ENCODE measurements around the gene PNKP. TPM values are rescaled to one million over a fixed set of nuclear protein-coding genes. Genes with fewer than 3 reads are reported as not detected.
A peak's percentile ranks its signal among the peaks of the same experiment; 100 is the strongest.

The PNKP gene
- total and polyA plus RNA-seq, 2 of the 8 experiments (the other 6 are each of a cell fraction or from before 2014, with no cell fraction given) = 45.8 to 105 TPM

DNA sequence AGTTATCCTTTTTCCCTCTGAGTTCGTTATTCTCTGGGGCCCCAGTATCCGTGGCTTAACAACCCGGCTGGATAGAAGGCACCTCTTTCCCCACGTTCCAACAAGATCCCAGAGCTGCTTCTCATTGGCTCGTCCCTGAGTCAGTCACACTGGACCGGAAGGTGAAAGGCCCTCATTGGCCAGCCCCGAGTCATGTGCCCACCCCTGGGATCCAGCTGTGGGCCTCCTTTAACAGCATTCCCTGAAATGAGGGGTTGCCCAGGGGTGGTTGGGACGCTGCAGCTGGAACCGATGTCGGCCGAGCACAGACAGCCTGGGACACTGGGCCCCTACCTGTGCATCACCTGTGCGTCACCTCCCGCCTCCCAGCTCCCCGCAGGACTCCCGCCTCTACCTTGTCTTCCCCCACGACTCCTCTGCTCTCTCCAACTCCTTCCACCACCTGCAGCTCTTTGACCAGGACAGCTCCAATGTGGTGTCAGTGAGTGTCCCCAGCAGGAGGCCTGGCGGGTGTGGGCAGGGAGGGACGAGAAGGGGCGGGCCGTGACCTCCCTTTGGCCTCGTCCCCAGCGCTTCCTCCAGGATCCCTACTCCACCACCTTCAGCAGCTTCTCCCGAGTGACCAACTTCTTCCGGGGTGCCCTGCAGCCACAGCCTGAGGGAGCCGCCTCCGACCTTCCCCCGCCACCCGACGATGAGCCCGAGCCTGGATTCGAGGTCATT lies 14.5 kb upstream of the PNKP start (continued):
- TF ChIP-seq CBX8 (IDR thresholded peaks at IDR 0.05; ENCODE audit: borderline replicate concordance, low read depth, low read length) (no peak), RNF2 (IDR thresholded peaks at IDR 0.05; ENCODE audit: borderline replicate concordance, low read depth, low read length, missing control alignments, poor library complexity, severe bottlenecking) (no peak), E2F6 (IDR thresholded peaks at IDR 0.05) (no peak), PHF8 (conservative IDR thresholded peaks at IDR 0.05; ENCODE audit: low read depth, low read length) (no peak), SIN3A (conservative IDR thresholded peaks at IDR 0.05 in 1 of 2, IDR thresholded peaks at IDR 0.05 in 1 of 2; ENCODE audit: low read depth in 1 of 2, low read length in 2 of 2) (no peak), TEAD4 (IDR thresholded peaks at IDR 0.05; ENCODE audit: low read depth, low read length) (no peak), CBX5 (IDR thresholded peaks at IDR 0.05; ENCODE audit: low read depth, low read length) (no peak), FOSL1 (IDR thresholded peaks at IDR 0.05; ENCODE audit: insufficient read depth, low read depth, low read length) (no peak), TCF12 (IDR thresholded peaks at IDR 0.05; ENCODE audit: low read depth, low read length) (no peak), NANOG (IDR thresholded peaks at IDR 0.05; ENCODE audit: insufficient read depth, low read depth, low read length, poor library complexity, severe bottlenecking) (no peak), SIX5 (IDR thresholded peaks at IDR 0.05; ENCODE audit: low read depth, low read length) (no peak), ASH2L (IDR thresholded peaks at IDR 0.05; ENCODE audit: low read length) (no peak), SP2 (IDR thresholded peaks at IDR 0.05; ENCODE audit: low read length) (peak; percentile 37; the same call in 1 of the 2 replicates), USF2 (IDR thresholded peaks at IDR 0.05; ENCODE audit: low read length) (no peak; the same call in 1 of the 2 replicates), RXRA (IDR thresholded peaks at IDR 0.05; ENCODE audit: insufficient read depth, low read depth, low read length) (no peak), BCL11A (IDR thresholded peaks at IDR 0.05; ENCODE audit: low read depth in 2 of 2, low read length in 2 of 2) (no peak), TBP (IDR thresholded peaks at IDR 0.05; ENCODE audit: low read depth, low read length) (no peak), CHD2 (IDR thresholded peaks at IDR 0.05; ENCODE audit: low read length) (peak; percentile 70)
- TF ChIP-seq, protein P1, sequence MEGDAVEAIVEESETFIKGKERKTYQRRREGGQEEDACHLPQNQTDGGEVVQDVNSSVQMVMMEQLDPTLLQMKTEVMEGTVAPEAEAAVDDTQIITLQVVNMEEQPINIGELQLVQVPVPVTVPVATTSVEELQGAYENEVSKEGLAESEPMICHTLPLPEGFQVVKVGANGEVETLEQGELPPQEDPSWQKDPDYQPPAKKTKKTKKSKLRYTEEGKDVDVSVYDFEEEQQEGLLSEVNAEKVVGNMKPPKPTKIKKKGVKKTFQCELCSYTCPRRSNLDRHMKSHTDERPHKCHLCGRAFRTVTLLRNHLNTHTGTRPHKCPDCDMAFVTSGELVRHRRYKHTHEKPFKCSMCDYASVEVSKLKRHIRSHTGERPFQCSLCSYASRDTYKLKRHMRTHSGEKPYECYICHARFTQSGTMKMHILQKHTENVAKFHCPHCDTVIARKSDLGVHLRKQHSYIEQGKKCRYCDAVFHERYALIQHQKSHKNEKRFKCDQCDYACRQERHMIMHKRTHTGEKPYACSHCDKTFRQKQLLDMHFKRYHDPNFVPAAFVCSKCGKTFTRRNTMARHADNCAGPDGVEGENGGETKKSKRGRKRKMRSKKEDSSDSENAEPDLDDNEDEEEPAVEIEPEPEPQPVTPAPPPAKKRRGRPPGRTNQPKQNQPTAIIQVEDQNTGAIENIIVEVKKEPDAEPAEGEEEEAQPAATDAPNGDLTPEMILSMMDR (IDR thresholded peaks at IDR 0.05; ENCODE audit: control extremely low read depth in 1 of 3, insufficient read depth in 1 of 3, low read depth in 1 of 3, low read length in 3 of 3) = no peak

All from H1 (cell line).